Nephron progenitor cell (in vitro differentiated cells): ENCODE data around the gene SHE.

Experiments
- DNase-seq: peaks from one replicate; pipeline ENCODE4 v3.0.0; 2021
- H3K27ac Mint-ChIP-seq: 2 replicates; pipeline ENCODE4 v1.8.0; 2021; ENCODE audit warnings: mild to moderate bottlenecking, moderate library complexity, mixed read lengths
- H3K27me3 Mint-ChIP-seq: 2 replicates; pipeline ENCODE4 v1.8.0; 2021; ENCODE audit warnings: mild to moderate bottlenecking, low read depth, mixed read lengths; ENCODE audit not compliant: poor library complexity
- H3K36me3 Mint-ChIP-seq: 2 replicates; pipeline ENCODE4 v1.8.0; 2021; ENCODE audit warnings: low read depth, mixed read lengths
- H3K4me1 Mint-ChIP-seq: 2 replicates; pipeline ENCODE4 v1.8.0; 2021; ENCODE audit warnings: mixed read lengths
- H3K4me3 Mint-ChIP-seq: 2 replicates; pipeline ENCODE4 v1.8.0; 2021; ENCODE audit warnings: mild to moderate bottlenecking, moderate library complexity, mixed read lengths
- H3K9me3 Mint-ChIP-seq: 2 replicates; pipeline ENCODE4 v1.8.0; 2021; ENCODE audit warnings: mild to moderate bottlenecking, moderate library complexity, mixed read lengths
- TF ChIP-seq, protein P1 (sequence below): fragments of 200-600 bp; sonication (generic); IDR thresholded peaks from 2 replicates; pipeline ENCODE4 v1.5.0; 2021; ENCODE audit warnings: antibody characterized with exemption

SHE gene

DNA sequence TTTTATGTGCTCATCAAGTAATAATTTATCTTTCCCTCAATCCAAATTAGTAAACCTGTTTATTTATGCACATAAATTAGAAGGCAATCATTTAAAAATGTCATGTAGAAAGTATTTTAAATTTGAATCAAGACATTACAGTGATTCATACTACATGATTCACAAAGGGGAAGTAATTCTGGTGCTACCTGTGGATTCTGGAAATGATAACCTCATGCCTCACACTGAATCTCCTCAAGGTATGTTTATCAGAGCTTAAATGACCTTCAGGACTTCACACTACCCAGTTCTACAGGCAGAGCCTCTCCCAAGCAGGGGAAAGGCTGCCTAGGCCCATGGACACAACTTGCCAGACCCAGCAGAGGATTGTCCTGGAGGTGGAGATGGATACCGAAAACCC lies 25.4 kb downstream of the SHE start:
- H3K27me3 Mint-ChIP-seq = peaks cover 8% of the 10 kb centered on the region

DNA sequence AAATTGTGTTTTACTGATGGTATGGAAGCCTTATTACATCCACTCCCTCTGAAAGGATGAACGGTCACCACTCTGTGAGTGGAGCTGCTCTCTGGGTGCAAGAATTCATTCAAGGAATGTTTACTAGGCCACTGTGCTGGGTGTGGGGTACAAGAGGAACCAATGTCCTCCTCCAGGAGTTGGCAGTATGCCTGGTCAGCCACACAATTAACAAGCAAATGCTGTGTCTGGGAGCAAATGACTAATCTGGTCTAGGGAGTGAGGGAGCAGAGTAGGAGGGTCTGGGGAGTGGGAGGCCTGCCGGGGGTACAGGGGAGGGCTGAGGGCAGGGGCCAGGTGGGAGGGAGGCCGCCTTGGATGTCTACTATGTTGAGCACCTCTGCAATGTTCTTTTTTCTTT lies 27.4 kb downstream of the SHE start:
- Mint-ChIP-seq H3K36me3 (no peaks in the 10 kb centered on the region), H3K27ac (no peak overlapping the region), H3K4me3 (no peak overlapping the region), H3K4me1 (peaks cover 1% of the 10 kb centered on the region), H3K9me3 (no peaks in the 10 kb centered on the region), H3K27me3 (peaks cover 9% of the 10 kb centered on the region)
- no peak for DNase-seq
- TF ChIP-seq, protein P1, sequence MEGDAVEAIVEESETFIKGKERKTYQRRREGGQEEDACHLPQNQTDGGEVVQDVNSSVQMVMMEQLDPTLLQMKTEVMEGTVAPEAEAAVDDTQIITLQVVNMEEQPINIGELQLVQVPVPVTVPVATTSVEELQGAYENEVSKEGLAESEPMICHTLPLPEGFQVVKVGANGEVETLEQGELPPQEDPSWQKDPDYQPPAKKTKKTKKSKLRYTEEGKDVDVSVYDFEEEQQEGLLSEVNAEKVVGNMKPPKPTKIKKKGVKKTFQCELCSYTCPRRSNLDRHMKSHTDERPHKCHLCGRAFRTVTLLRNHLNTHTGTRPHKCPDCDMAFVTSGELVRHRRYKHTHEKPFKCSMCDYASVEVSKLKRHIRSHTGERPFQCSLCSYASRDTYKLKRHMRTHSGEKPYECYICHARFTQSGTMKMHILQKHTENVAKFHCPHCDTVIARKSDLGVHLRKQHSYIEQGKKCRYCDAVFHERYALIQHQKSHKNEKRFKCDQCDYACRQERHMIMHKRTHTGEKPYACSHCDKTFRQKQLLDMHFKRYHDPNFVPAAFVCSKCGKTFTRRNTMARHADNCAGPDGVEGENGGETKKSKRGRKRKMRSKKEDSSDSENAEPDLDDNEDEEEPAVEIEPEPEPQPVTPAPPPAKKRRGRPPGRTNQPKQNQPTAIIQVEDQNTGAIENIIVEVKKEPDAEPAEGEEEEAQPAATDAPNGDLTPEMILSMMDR = no peak

More for the DNA sequence above, 25.4 kb downstream of the SHE start:
- Mint-ChIP-seq H3K27ac (peak overlapping the region; percentile 48), H3K36me3 (no peaks in the 10 kb centered on the region), H3K4me3 (no peak overlapping the region), H3K9me3 (no peaks in the 10 kb centered on the region), H3K4me1 (peaks cover 17% of the 10 kb centered on the region)
- TF ChIP-seq, protein P1 = no peak
- DNase-seq = no peak

DNA sequence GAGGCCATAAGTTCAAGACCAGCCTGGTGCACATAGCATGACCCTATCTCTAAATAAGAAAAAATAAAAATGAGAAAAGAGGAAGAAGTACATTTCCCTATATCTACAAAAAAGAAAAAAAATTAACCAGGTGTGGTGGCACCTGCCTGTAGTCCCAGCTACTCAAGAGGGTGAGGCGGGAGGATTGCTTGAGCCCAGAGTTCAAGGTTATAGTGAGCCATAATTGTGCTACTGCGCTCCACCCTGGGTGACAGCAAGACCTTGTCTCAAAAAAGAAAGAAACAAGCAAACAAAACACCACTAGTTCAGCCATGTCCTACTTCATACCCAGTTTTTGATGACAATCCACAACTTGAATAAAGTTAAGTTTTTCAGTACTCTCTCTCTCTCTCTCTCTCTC lies 30.9 kb downstream of the SHE start:
- Mint-ChIP-seq H3K27ac (no peak overlapping the region), H3K4me3 (no peak overlapping the region), H3K4me1 (peaks cover 28% of the 10 kb centered on the region), H3K36me3 (no peaks in the 10 kb centered on the region), H3K9me3 (no peaks in the 10 kb centered on the region), H3K27me3 (peaks cover 9% of the 10 kb centered on the region)
- TF ChIP-seq, protein P1 = no peak
- no peak for DNase-seq

DNA sequence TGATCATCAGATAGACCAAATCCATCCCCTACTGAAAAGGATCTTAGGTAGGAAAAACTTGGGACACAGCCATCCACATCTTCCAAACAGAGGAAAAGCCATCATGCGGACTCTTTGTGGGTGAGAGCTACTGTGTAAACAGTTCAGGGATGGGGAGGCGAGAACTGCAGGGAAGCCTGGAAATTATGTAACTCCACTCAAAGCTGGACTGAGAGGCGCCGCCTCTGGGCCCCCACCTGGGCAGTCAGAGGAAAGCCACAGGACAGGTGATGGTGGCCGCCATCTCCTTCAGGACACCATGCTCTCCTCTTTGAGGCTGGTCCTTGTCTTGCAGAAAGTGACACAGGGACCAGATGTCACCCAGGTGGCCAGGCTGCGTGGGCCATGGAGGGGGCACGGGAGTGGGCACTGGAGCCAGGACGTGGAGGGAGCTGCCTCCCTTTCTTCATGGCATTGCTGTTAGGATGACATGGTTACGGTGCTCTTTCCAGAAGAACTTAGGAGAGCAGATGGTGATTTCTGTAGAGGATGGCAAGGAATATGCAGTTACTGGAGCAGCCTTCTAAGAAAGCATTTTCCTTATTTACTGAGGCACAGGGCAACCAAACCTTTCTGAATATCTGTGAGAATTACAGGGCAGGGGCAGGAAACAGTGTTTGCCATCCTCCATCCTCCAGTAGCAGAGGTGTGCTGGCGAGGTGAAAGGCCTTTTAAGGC lies 32.2 kb downstream of the SHE start:
- H3K4me3 Mint-ChIP-seq = no peak overlapping the region
- TF ChIP-seq, protein P1 = no peak
- no peak for DNase-seq
- no peak overlapping the region for H3K27ac Mint-ChIP-seq
- no peaks in the 10 kb centered on the region for H3K9me3 Mint-ChIP-seq
- peaks cover 9% of the 10 kb centered on the region for H3K27me3 Mint-ChIP-seq
- H3K4me1 Mint-ChIP-seq = peaks cover 41% of the 10 kb centered on the region
- no peaks in the 10 kb centered on the region for H3K36me3 Mint-ChIP-seq

DNA sequence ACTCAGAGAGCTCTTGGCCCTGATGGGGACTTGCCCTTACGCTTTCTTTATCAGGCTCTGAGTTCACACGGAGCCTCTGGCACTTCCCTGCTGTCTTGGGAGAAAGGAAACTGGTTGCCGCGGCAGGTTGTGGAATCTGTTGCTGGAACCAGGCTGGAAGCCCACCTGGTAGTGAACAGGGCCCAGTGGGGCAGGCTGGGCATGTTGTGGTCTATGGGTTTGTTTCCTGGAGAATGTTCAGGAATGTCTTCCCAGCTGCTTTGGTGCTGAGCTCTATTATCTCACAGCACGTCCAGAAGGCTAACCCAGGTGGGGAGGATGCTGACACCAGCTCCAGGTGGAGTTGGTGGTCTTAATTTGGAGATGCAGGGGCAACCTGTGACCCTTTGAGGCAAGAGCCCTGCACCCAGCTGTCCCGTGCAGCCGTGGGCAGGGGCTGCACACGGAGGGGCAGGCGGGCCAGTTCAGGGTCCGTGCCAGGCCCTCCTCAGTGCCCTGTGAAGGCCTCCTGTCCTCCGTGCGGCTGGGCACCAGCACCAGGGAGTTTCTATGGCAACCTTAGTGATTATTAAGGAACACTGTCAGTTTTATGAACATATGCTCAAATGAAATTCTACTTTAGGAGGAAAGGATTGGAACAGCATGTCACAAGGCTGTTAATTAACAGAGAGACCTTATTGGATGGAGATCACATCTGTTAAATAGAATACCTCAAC lies 33.5 kb downstream of the SHE start:
- H3K9me3 Mint-ChIP-seq = no peaks in the 10 kb centered on the region

More for the DNA sequence above, 33.5 kb downstream of the SHE start:
- TF ChIP-seq, protein P1 = no peak
- peaks cover 13% of the 10 kb centered on the region for H3K27me3 Mint-ChIP-seq
- DNase-seq = no peak
- H3K36me3 Mint-ChIP-seq = no peaks in the 10 kb centered on the region
- H3K4me3 Mint-ChIP-seq = no peak overlapping the region
- H3K4me1 Mint-ChIP-seq = peaks cover 42% of the 10 kb centered on the region
- no peak overlapping the region for H3K27ac Mint-ChIP-seq
